Body of pancreas (tissue), 4 donors: ENCODE measurements around the gene PRUNE2. TPM values are rescaled to one million over a fixed set of nuclear protein-coding genes. Genes with fewer than 3 reads are reported as not detected.

ENCODE experiments used
- ATAC-seq: fragments of 150-250 bp; one replicate; pipeline ENCODE4 v1.9.1; 2016
- DNase-seq, 4 donors: peaks; one replicate each; pipeline ENCODE4 v3.0.0-alpha.2; 2019
- H3K27ac ChIP-seq, 4 donors: fragments of 200-600 bp; sonication (generic); 1 replicate in 3 of 4; 2 replicates in 1 of 4; pipeline versions ENCODE4 v1.5.1 to v1.6.1; 2016 to 2019; ENCODE audit warnings: mild to moderate bottlenecking in 1 of 4, mixed read lengths in 1 of 4, moderate library complexity in 1 of 4
- H3K27me3 ChIP-seq, 2 donors: fragments of 200-600 bp; sonication (generic); one replicate each; pipeline ENCODE4 v1.6.0; 2016; ENCODE audit warnings: mild to moderate bottlenecking in 1 of 2
- H3K36me3 ChIP-seq, 2 donors: fragments of 200-600 bp; sonication (generic); replicated peaks in 1 of 2; 2 replicates each; pipeline ENCODE4 v1.5.1; 2016; ENCODE audit warnings: low read depth in 2 of 2; ENCODE audit not compliant: insufficient read depth in 1 of 2
- H3K4me1 ChIP-seq: fragments of 200-600 bp; sonication (generic); one replicate; pipeline ENCODE4 v1.6.0; 2016
- H3K4me3 ChIP-seq, 2 donors: fragments of 200-600 bp; sonication (generic); 1 replicate in 1 of 2; 2 replicates in 1 of 2; pipeline ENCODE4 v1.5.1; 2016 to 2019
- H3K9me3 ChIP-seq, 3 donors: fragments of 200-600 bp; sonication (generic); 1 replicate in 2 of 3; 2 replicates in 1 of 3; pipeline ENCODE4 v1.5.1; 2016
- POLR2A ChIP-seq, 3 donors: fragments of 450-650 bp; IDR thresholded peaks; one replicate each; pipeline ENCODE4 v1.6.1; 2016; ENCODE audit warnings: antibody characterized with exemption in 3 of 3, mild to moderate bottlenecking in 2 of 3
- WGBS, 2 donors: methylation state at CpG; one replicate each; pipeline ENCODE4 v1.1.5; 2017; 5-methylcytosine and 5-hydroxymethylcytosine counted together
- intact Hi-C: fragments of 100-400 bp; cut with DNase I; formaldehyde crosslinking; loops from one replicate; pipeline ENCODE4 v1.15.1; 2023
- total RNA-seq, 2 donors: library from RNA; depleted of rRNA; stranded (reverse); fragments of >200 nt; gene quantifications; one replicate each; pipeline ENCODE4 v1.1.0, GENCODE V29; 2016
- TF ChIP-seq, protein P1 (sequence below), 7 experiments: fragments of 450-650 bp in 4 of 7; fragments of 200-600 bp in 3 of 7; sonication (generic) in 3 of 7; IDR thresholded peaks; one replicate each; pipeline ENCODE4 v1.5.1; 2016 to 2019; ENCODE audit warnings: antibody characterized with exemption in 7 of 7

The PRUNE2 gene
- total RNA-seq, 2 donors from 2014 or later, result 3.9 to 15.2 TPM

DNA sequence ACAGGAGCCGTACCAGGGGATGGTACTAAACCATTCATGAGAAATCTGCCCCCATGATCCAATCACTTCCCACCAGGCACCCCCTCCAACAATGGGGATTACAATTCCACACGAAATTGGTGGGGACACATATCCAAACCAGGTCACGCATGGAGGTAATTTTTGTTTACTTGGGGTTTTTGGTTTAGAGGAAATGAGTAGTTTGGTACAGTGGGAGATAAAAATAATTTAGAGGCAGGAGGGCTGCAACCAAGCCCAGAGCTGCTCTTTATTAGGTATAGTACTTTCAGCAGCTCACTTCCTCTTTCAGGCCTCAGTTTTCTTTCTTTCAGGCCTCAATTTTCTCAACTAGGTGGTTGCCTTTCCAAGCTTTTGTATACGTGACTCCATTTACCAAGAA lies 23.2 kb downstream of the PRUNE2 start:
- H3K4me1 ChIP-seq, result peaks cover 5% of the 10 kb centered on the region
- ATAC-seq (no peak), DNase-seq (no peak)
- H3K27ac ChIP-seq, result no peak overlapping the region
- H3K4me3 ChIP-seq, result no peak overlapping the region
- H3K36me3 ChIP-seq, result no peaks in the 10 kb centered on the region
- whole genome bisulfite sequencing, 2 donors, result 77 to 83% methylated on average over 4 of the region's 4 CpGs
- H3K27me3 ChIP-seq, result no peaks in the 10 kb centered on the region
- intact Hi-C loops, result no loop called here
- TF ChIP-seq, protein P1, sequence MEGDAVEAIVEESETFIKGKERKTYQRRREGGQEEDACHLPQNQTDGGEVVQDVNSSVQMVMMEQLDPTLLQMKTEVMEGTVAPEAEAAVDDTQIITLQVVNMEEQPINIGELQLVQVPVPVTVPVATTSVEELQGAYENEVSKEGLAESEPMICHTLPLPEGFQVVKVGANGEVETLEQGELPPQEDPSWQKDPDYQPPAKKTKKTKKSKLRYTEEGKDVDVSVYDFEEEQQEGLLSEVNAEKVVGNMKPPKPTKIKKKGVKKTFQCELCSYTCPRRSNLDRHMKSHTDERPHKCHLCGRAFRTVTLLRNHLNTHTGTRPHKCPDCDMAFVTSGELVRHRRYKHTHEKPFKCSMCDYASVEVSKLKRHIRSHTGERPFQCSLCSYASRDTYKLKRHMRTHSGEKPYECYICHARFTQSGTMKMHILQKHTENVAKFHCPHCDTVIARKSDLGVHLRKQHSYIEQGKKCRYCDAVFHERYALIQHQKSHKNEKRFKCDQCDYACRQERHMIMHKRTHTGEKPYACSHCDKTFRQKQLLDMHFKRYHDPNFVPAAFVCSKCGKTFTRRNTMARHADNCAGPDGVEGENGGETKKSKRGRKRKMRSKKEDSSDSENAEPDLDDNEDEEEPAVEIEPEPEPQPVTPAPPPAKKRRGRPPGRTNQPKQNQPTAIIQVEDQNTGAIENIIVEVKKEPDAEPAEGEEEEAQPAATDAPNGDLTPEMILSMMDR (IDR thresholded peaks at IDR 0.05), result no peak
- TF ChIP-seq POLR2A (IDR thresholded peaks at IDR 0.05), result no peak
- no peaks in the 10 kb centered on the region for H3K9me3 ChIP-seq

DNA sequence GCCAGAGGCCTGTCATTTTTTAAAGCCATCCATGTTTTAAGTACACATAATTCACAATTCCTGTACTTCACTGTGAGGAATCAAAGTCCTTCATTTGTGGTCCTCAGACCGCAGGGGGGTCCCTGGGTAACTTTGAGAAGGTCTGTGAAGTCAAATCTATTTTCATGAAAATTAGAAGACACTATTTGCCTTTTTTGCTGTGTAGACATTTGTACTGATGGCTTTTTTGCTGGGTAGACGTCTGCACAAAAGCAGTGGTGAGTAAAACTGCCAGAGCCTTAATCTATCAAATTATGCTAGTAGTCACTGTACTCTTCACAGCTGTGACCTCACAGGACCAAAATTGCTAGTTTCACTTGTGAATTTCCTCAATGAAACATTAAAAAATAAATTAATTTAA lies 25.7 kb downstream of the PRUNE2 start:
- Histone ChIP-seq H3K4me1 (peaks cover 5% of the 10 kb centered on the region), H3K27me3 (no peaks in the 10 kb centered on the region), H3K36me3 (no peaks in the 10 kb centered on the region), H3K9me3 (no peaks in the 10 kb centered on the region), H3K4me3 (no peak overlapping the region), H3K27ac (no peak overlapping the region)
- no peak for TF ChIP-seq POLR2A (IDR thresholded peaks at IDR 0.05)
- TF ChIP-seq, protein P1 (IDR thresholded peaks at IDR 0.05), result no peak
- no peak for ATAC-seq
- DNase-seq, result no peak
- intact Hi-C loops, result no loop called here
- WGBS, 2 donors, result 69 to 75% methylated on average over 2 of the region's 2 CpGs

DNA sequence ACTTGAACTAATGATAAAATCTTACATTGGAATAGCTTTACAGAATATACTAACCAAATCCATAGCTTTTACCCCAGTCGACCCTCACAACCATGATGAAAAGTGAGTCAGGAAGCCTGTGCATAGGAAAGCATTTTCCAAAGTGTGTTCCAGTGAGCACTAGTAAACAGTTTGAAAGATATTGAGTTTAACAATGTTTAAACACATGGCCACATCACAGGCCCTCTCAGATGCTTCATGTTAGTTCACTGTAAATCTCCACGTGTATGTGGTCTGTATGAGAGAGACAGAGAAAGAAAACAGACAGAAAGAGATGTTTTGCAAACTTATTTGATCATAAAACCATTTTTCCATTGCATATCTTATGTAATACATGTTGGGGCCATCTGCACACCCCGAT lies 27.0 kb downstream of the PRUNE2 start:
- intact Hi-C loops, result no loop called here
- H3K27ac ChIP-seq, result no peak overlapping the region

DNA sequence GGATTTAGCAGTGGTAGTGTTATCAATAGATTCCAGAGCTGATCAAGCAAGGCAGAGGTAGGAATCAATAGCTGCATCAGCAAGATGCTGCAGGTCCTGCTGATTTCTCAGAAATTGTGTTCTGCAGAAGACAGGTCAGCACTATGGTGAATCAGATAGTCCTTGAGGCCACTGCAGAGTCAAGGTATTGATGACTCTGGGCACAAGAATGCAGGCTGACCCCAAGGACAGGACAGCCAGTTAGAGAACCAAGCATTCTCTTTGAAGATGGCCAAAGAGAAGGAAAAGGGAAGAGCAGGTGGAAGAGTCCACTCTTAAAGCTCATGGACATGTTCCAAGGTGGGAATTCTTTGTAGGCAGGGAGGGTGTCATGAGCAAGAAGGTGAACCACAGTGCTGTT lies 28.0 kb downstream of the PRUNE2 start:
- H3K36me3 ChIP-seq, result no peaks in the 10 kb centered on the region
- H3K27me3 ChIP-seq, result no peaks in the 10 kb centered on the region
- DNase-seq, result no peak
- H3K9me3 ChIP-seq, result no peaks in the 10 kb centered on the region
- H3K4me3 ChIP-seq, result no peak overlapping the region
- H3K27ac ChIP-seq, result no peak overlapping the region
- intact Hi-C loops, result no loop called here
- no peak for ATAC-seq
- peaks cover 5% of the 10 kb centered on the region for H3K4me1 ChIP-seq
- TF ChIP-seq, protein P1 (IDR thresholded peaks at IDR 0.05), result no peak
- TF ChIP-seq POLR2A (IDR thresholded peaks at IDR 0.05), result no peak

More for the DNA sequence above, 27.0 kb downstream of the PRUNE2 start:
- Histone ChIP-seq H3K4me3 (no peak overlapping the region), H3K36me3 (no peaks in the 10 kb centered on the region), H3K4me1 (peaks cover 5% of the 10 kb centered on the region), H3K9me3 (no peaks in the 10 kb centered on the region), H3K27me3 (no peaks in the 10 kb centered on the region)
- ATAC-seq (no peak), DNase-seq (no peak)
- 26 to 27% methylated on average over 3 of the region's 3 CpGs for WGBS, 2 donors
- TF ChIP-seq, protein P1 (IDR thresholded peaks at IDR 0.05), result no peak
- no peak for TF ChIP-seq POLR2A (IDR thresholded peaks at IDR 0.05)

DNA sequence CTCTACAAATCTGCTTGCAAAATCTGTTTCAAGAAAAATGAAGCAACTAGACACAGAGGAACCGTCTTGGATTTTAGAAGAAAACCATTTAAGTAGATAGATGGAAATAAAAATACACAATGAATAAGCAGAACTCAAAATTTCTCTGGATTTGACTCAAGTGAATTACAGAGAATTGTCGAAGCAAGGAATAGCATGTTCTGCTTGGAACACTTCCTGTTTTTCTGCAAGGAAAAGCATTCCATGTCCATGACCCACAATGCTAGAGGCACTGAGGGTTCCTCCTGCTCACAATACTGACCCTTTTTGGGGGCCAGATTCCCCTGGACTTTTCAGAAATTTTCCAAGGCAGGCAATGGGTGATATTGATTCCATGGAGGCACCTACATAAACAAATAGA lies 29.8 kb downstream of the PRUNE2 start:
- DNase-seq (no peak), ATAC-seq (no peak)
- no peak overlapping the region for H3K27ac ChIP-seq
- no peak for TF ChIP-seq POLR2A (IDR thresholded peaks at IDR 0.05)
- TF ChIP-seq, protein P1 (IDR thresholded peaks at IDR 0.05), result no peak
- 70 to 74% methylated on average over 2 of the region's 2 CpGs for WGBS, 2 donors
- peaks cover 5% of the 10 kb centered on the region for H3K4me1 ChIP-seq
- H3K4me3 ChIP-seq, result no peak overlapping the region
- H3K9me3 ChIP-seq, result no peaks in the 10 kb centered on the region
- H3K27me3 ChIP-seq, result no peaks in the 10 kb centered on the region
- intact Hi-C loops, result no loop called here
- H3K36me3 ChIP-seq, result no peaks in the 10 kb centered on the region
